ENCODE data around the gene FGR.

Gene FGR

GRCh38 chr1:27648602-27649305 is 13.8 kb upstream of the FGR start:
- no peak overlapping the region for H3K4me3 ChIP-seq (ENCODE audit: low read depth, low read length)
- no peak for DNase-seq (ENCODE audit: low read depth)
- TF ChIP-seq MAX (IDR thresholded peaks at IDR 0.05; ENCODE audit: low read depth, low read length) (no peak), MYC (IDR thresholded peaks at IDR 0.05; ENCODE audit: low read depth, low read length) (no peak), CTCF (IDR thresholded peaks at IDR 0.05; ENCODE audit: low read depth, low read length) (no peak), POLR2A (IDR thresholded peaks at IDR 0.05; ENCODE audit: extremely low read depth, insufficient read length) (no peak)

- no peak for TF ChIP-seq CTCF (IDR thresholded peaks at IDR 0.05; ENCODE audit: low read depth, low read length)
- TF ChIP-seq POLR2A (IDR thresholded peaks at IDR 0.05; ENCODE audit: extremely low read depth, insufficient read length) = no peak
- TF ChIP-seq MAX (IDR thresholded peaks at IDR 0.05; ENCODE audit: low read depth, low read length) = no peak
- TF ChIP-seq MYC (IDR thresholded peaks at IDR 0.05; ENCODE audit: low read depth, low read length) = no peak
- DNase-seq (ENCODE audit: low read depth) = no peak
- H3K4me3 ChIP-seq (ENCODE audit: low read depth, low read length) = no peak overlapping the region
These were observed 12.3 kb upstream of the FGR start for GRCh38 chr1:27647328-27647727.

DNA sequence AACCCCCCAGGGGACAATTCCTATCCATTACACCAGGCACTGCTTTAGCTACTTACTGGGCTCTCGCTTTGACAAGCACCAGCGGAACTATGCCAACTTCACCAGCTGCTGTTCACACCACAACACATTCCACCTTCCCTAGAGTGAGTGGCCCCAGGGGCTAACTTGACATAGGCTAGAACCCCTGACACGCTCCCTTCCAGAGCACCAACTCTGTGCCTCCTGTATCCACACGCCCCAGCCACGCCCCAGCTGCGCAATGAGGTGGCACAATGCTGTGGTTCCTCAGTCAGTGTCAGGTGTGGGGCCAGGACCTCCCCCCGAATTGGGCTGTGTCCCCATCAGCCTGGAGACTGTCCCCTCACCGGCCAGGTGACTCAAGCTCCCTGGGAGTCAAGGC is 11.7 kb upstream of the FGR start:
- no peak overlapping the region for H3K4me3 ChIP-seq (ENCODE audit: low read depth, low read length)
- no peak for DNase-seq (ENCODE audit: low read depth)
- TF ChIP-seq MYC (IDR thresholded peaks at IDR 0.05; ENCODE audit: low read depth, low read length) = no peak
- no peak for TF ChIP-seq POLR2A (IDR thresholded peaks at IDR 0.05; ENCODE audit: extremely low read depth, insufficient read length)
- TF ChIP-seq CTCF (IDR thresholded peaks at IDR 0.05; ENCODE audit: low read depth, low read length) = no peak
- TF ChIP-seq MAX (IDR thresholded peaks at IDR 0.05; ENCODE audit: low read depth, low read length) = no peak

DNA sequence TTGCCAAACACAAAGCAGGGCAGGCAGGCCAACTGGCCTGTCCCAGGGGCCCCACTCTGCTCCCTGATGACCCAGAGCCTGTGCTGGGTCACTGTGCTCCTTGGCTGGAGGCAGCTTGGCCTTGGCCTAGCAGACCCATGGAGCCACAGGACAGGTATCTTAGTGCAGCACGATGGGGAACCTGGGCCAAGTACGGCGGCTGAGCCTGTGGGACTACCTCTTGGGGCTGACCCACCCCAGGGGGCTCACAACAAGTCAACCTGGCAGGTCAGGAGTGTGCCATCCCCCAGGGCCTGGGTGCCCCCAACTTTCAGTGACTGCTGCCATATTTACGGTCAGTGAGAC is 10.1 kb upstream of the FGR start:
- no peak overlapping the region for H3K4me3 ChIP-seq (ENCODE audit: low read depth, low read length)
- TF ChIP-seq MYC (IDR thresholded peaks at IDR 0.05; ENCODE audit: low read depth, low read length) = no peak
- TF ChIP-seq MAX (IDR thresholded peaks at IDR 0.05; ENCODE audit: low read depth, low read length) = no peak
- TF ChIP-seq CTCF (IDR thresholded peaks at IDR 0.05; ENCODE audit: low read depth, low read length) = no peak
- no peak for TF ChIP-seq POLR2A (IDR thresholded peaks at IDR 0.05; ENCODE audit: extremely low read depth, insufficient read length)
- no peak for DNase-seq (ENCODE audit: low read depth)

DNA sequence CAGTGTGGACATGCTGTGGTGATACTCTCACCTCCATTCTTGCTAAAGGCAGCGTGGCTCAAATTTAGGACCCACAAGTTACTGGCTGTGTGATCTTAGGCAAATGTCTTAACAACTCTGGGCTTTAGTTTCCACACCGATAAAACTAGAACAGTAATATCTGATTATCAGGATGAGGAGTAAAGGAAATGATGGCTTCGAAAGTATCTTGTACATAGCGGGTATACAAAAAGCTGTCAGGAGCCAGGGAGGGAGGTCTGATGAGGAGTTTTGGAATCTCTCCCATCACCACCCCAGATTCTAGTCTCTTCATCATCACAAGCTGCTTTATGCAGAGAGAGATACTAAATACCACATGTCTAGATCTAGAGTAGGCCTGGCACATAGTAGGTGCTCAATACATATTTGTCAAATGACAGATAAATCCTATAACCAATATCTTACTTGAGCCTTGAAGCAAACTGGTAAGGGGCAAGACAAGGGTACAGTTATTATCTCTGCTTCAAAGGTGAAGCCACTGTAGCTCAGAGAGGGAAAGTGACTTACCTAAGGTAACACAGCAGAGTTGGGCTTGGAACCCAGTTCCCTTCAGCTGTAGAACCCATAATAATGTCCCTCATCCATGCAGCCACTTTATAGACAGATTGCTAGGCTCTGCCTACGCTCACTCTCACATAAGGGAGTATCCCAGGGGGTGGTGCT is 9.5 kb upstream of the FGR start:
- no peak overlapping the region for H3K4me3 ChIP-seq (ENCODE audit: low read depth, low read length)
- TF ChIP-seq POLR2A (IDR thresholded peaks at IDR 0.05; ENCODE audit: extremely low read depth, insufficient read length) (no peak), MYC (IDR thresholded peaks at IDR 0.05; ENCODE audit: low read depth, low read length) (no peak), MAX (IDR thresholded peaks at IDR 0.05; ENCODE audit: low read depth, low read length) (no peak), CTCF (IDR thresholded peaks at IDR 0.05; ENCODE audit: low read depth, low read length) (no peak)
- no peak for DNase-seq (ENCODE audit: low read depth)

Data from NB4 (cell line).